Liver (tissue), 9 donors: Measurements from ENCODE around the gene SOX6. TPM values are rescaled to one million over a fixed set of nuclear protein-coding genes. Genes with fewer than 3 reads are reported as not detected.
"Not testable (repeated sequence)": the region's sequence is repeated elsewhere in the genome, so short reads cannot be mapped to it uniquely, and the experiment has no call there.

ENCODE experiments used
- DNase-seq: peaks from one replicate; pipeline ENCODE4 v3.0.0-alpha.2; 2017; ENCODE audit warnings: low spot score
- H3K27ac ChIP-seq, 2 donors: one replicate each; pipeline ENCODE4 v1.7.0; 2013; ENCODE audit warnings: inconsistent platforms in 2 of 2, low read length in 2 of 2, control low read depth in 1 of 2, low read depth in 1 of 2, mild to moderate bottlenecking in 1 of 2
- H3K27me3 ChIP-seq, 4 donors: one replicate each; pipeline versions ENCODE4 v1.6.1 to v1.7.0; 2013; ENCODE audit warnings: low read length in 3 of 4, inconsistent platforms in 1 of 4, mild to moderate bottlenecking in 1 of 4, moderate library complexity in 1 of 4; ENCODE audit not compliant: control insufficient read depth in 4 of 4, insufficient read depth in 4 of 4
- H3K36me3 ChIP-seq, 4 donors: one replicate each; pipeline versions ENCODE4 v1.6.1 to v1.7.0; 2013; ENCODE audit warnings: low read length in 3 of 4, mild to moderate bottlenecking in 3 of 4, low read depth in 1 of 4, moderate library complexity in 1 of 4; ENCODE audit not compliant: control insufficient read depth in 4 of 4, insufficient read depth in 3 of 4
- H3K4me1 ChIP-seq, 4 donors: one replicate each; pipeline versions ENCODE4 v1.6.1 to v1.7.0; 2013; ENCODE audit warnings: low read length in 3 of 4, mild to moderate bottlenecking in 3 of 4, moderate library complexity in 1 of 4; ENCODE audit not compliant: control insufficient read depth in 4 of 4, insufficient read depth in 4 of 4
- H3K4me3 ChIP-seq, 3 donors: one replicate each; pipeline versions ENCODE4 v1.6.1 to v1.7.0; 2013; ENCODE audit warnings: low read length in 3 of 3, control low read depth in 1 of 3, low read depth in 1 of 3, mild to moderate bottlenecking in 1 of 3
- H3K9ac ChIP-seq, 2 donors: one replicate each; pipeline ENCODE4 v1.7.0; 2013; ENCODE audit warnings: low read length in 2 of 2, mild to moderate bottlenecking in 2 of 2, moderate library complexity in 2 of 2, control low read depth in 1 of 2, low read depth in 1 of 2
- H3K9me3 ChIP-seq, 4 donors: one replicate each; pipeline versions ENCODE4 v1.6.1 to v1.7.0; 2013; ENCODE audit warnings: low read length in 3 of 4; ENCODE audit not compliant: control insufficient read depth in 4 of 4
- EGR1 ChIP-seq, 2 donors: IDR thresholded peaks; 2 replicates each; pipeline ENCODE4 v1.6.1; 2016 to 2018; ENCODE audit warnings: antibody characterized with exemption in 2 of 2, low read depth in 2 of 2
- FOXA1 ChIP-seq: IDR thresholded peaks from 2 replicates; pipeline ENCODE4 v1.6.1; 2016; ENCODE audit warnings: antibody characterized with exemption
- FOXA2 ChIP-seq: IDR thresholded peaks from 2 replicates; pipeline ENCODE4 v1.6.1; 2016; ENCODE audit warnings: antibody characterized with exemption
- GABPA ChIP-seq, 2 donors: IDR thresholded peaks in 1 of 2; conservative IDR thresholded peaks in 1 of 2; 2 replicates each; pipeline ENCODE4 v1.6.1; 2016; ENCODE audit warnings: antibody characterized with exemption in 2 of 2, mild to moderate bottlenecking in 1 of 2, moderate library complexity in 1 of 2
- HNF4A ChIP-seq, 2 donors: conservative IDR thresholded peaks; 2 replicates each; pipeline ENCODE4 v1.6.1; 2016; ENCODE audit warnings: antibody characterized with exemption in 2 of 2, mild to moderate bottlenecking in 2 of 2
- HNF4G ChIP-seq: IDR thresholded peaks from 2 replicates; pipeline ENCODE4 v1.6.1; 2016; ENCODE audit warnings: antibody characterized with exemption
- JUND ChIP-seq, 2 donors: IDR thresholded peaks; 2 replicates each; pipeline ENCODE4 v1.6.1; 2016; ENCODE audit warnings: antibody characterized with exemption in 2 of 2
- MAX ChIP-seq: IDR thresholded peaks from 2 replicates; pipeline ENCODE4 v1.6.1; 2016; ENCODE audit warnings: antibody characterized with exemption
- NR2F2 ChIP-seq: IDR thresholded peaks from 2 replicates; pipeline ENCODE4 v1.6.1; 2016; ENCODE audit warnings: antibody characterized with exemption
- RAD21 ChIP-seq, 2 donors: IDR thresholded peaks; 2 replicates each; pipeline ENCODE4 v1.6.1; 2016; ENCODE audit warnings: antibody characterized with exemption in 2 of 2, mild to moderate bottlenecking in 2 of 2
- REST ChIP-seq: IDR thresholded peaks from 2 replicates; pipeline ENCODE4 v1.6.1; 2016; ENCODE audit warnings: antibody characterized with exemption, mild to moderate bottlenecking
- RXRA ChIP-seq, 2 donors: IDR thresholded peaks; 2 replicates each; pipeline ENCODE4 v1.6.1; 2017 to 2018; ENCODE audit warnings: antibody characterized with exemption in 2 of 2, mild to moderate bottlenecking in 1 of 2
- SP1 ChIP-seq: IDR thresholded peaks from 2 replicates; pipeline ENCODE4 v1.6.1; 2018; ENCODE audit warnings: antibody characterized with exemption, mild to moderate bottlenecking
- TAF1 ChIP-seq: conservative IDR thresholded peaks from 2 replicates; pipeline ENCODE4 v1.6.1; 2016; ENCODE audit warnings: antibody characterized with exemption, mild to moderate bottlenecking
- YY1 ChIP-seq: IDR thresholded peaks from 2 replicates; pipeline ENCODE4 v1.6.1; 2016; ENCODE audit warnings: antibody characterized with exemption, mild to moderate bottlenecking
- ZBTB33 ChIP-seq: IDR thresholded peaks from 2 replicates; pipeline ENCODE4 v1.6.1; 2016; ENCODE audit warnings: antibody characterized with exemption
- WGBS: extraction: QIAGEN DNeasy Blood & Tissue Kit; methylation state at CpG from one replicate; pipeline ENCODE4 v1.1.7; 2013; 5-methylcytosine and 5-hydroxymethylcytosine counted together
- polyA plus RNA-seq, 2 donors: library from polyadenylated mRNA; stranded (reverse) in 1 of 2; unstranded in 1 of 2; fragments of 200-250 nt in 1 of 2; fragments of >200 nt in 1 of 2; fragmentation: Nextera tagmentation in 1 of 2; extraction: Ambion mirVana in 1 of 2; gene quantifications; one replicate each; pipeline versions ENCODE4 v1.2.1 to v1.2.3, GENCODE V29; 2013 to 2015
- total RNA-seq, 2 donors: library from RNA; depleted of rRNA; stranded (reverse); fragments of >200 nt; gene quantifications; one replicate each; pipeline ENCODE4 v1.2.3, GENCODE V29; 2014
- TF ChIP-seq, protein P1 (sequence below): IDR thresholded peaks from 2 replicates; pipeline ENCODE4 v1.6.1; 2016; ENCODE audit warnings: antibody characterized with exemption
- TF ChIP-seq, protein P2 (sequence below): fragments of 150-350 bp; IDR thresholded peaks from 2 replicates; pipeline ENCODE4 v1.5.1; 2017; ENCODE audit warnings: improper control_type of control experiment, low read depth, low read length; ENCODE audit not compliant: missing input control
- donor health status: healthy.
- donor health status: healthy.
- donor health status: healthy.
- donor health status: healthy.
- donor health status: healthy.

SOX6 gene
- total and polyA plus RNA-seq, 4 donors, result 2.4 to 111 (median 14.8) TPM

DNA sequence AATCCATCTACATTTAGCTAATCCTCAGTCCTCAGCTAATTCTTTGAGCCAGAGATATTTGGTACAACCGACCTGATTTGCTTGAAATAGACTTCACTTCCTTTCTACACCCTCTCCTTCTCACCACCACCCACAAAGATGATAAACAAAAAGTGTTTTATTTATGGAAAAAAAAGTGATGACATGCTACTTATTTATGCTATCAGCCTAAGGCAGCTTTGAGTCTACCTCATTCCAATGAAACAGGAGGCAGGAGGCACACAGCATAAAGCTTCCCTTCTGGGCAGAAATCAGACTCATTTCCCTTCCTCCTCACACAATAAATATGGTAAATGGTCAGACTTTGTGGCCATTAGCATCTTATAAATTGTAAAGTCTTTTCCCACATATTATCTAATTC lies 325.7 kb downstream of the SOX6 start:
- H3K4me3 ChIP-seq, result no peak overlapping the region
- H3K27ac ChIP-seq, result no peak overlapping the region
- TF ChIP-seq JUND (IDR thresholded peaks at IDR 0.05) (no peak), HNF4G (no peak), EGR1 (IDR thresholded peaks at IDR 0.05; ENCODE audit: low read depth in 2 of 2) (no peak), RXRA (IDR thresholded peaks at IDR 0.05) (no peak), ZBTB33 (no peak), FOXA2 (no peak)
- TF ChIP-seq, protein P1, sequence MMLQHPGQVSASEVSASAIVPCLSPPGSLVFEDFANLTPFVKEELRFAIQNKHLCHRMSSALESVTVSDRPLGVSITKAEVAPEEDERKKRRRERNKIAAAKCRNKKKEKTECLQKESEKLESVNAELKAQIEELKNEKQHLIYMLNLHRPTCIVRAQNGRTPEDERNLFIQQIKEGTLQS, result no peak
- DNase-seq, result no peak
- H3K9me3 ChIP-seq, result no peaks in the 10 kb centered on the region
- H3K4me1 ChIP-seq, result no peaks in the 10 kb centered on the region
- peaks cover 0 to 3% (median 0%) of the 10 kb centered on the region in 4 donors for H3K36me3 ChIP-seq
- 67% methylated on average over 1 of the region's 1 CpG for WGBS
- no peaks in the 10 kb centered on the region for H3K27me3 ChIP-seq
- H3K9ac ChIP-seq, result no peak overlapping the region

- H3K4me3 ChIP-seq, H3K9me3 ChIP-seq, H3K36me3 ChIP-seq, H3K27me3 ChIP-seq, H3K9ac ChIP-seq, H3K27ac ChIP-seq, DNase-seq, H3K4me1 ChIP-seq: not testable (repeated sequence)
- WGBS, result 90% methylated on average over 10 of the region's 10 CpGs
Observed at GRCh38 chr11:16029151-16029550, 327.2 kb downstream of the SOX6 start.

DNA sequence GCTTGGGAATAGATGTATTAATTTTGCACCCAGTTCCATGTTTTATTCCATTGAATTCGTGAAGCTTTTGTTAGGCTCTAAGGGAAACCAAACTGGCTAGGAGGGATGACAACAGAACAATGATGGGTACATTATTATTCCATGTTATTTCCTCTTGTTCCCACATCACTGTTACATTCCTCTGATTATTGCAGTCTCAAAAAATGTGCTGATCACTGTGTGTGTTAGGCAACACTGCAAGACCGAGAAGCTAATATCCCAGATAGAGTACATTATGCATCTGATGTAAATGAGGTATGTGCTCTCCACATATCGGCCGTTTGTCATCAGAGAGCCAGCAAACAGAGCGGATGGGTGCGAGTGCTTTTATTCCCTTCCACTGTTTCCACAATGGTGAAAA lies 327.9 kb downstream of the SOX6 start:
- Histone ChIP-seq H3K36me3 (peaks cover 0 to 3% (median 1%) of the 10 kb centered on the region in 4 donors), H3K4me3 (no peak overlapping the region)
- 91% methylated on average over 6 of the region's 6 CpGs for WGBS

More for the DNA sequence above, 327.9 kb downstream of the SOX6 start:
- H3K27me3 ChIP-seq, result no peaks in the 10 kb centered on the region
- TF ChIP-seq MAX, result no peak
- TF ChIP-seq FOXA1, result no peak
- no peak for TF ChIP-seq HNF4A (conservative IDR thresholded peaks at IDR 0.05)
- TF ChIP-seq GABPA (IDR thresholded peaks at IDR 0.05 in 1 of 2, conservative IDR thresholded peaks at IDR 0.05 in 1 of 2), result no peak
- TF ChIP-seq YY1, result no peak
- no peak for TF ChIP-seq JUND (IDR thresholded peaks at IDR 0.05)
- TF ChIP-seq HNF4G, result no peak
- no peak for TF ChIP-seq FOXA2
- TF ChIP-seq, protein P2, sequence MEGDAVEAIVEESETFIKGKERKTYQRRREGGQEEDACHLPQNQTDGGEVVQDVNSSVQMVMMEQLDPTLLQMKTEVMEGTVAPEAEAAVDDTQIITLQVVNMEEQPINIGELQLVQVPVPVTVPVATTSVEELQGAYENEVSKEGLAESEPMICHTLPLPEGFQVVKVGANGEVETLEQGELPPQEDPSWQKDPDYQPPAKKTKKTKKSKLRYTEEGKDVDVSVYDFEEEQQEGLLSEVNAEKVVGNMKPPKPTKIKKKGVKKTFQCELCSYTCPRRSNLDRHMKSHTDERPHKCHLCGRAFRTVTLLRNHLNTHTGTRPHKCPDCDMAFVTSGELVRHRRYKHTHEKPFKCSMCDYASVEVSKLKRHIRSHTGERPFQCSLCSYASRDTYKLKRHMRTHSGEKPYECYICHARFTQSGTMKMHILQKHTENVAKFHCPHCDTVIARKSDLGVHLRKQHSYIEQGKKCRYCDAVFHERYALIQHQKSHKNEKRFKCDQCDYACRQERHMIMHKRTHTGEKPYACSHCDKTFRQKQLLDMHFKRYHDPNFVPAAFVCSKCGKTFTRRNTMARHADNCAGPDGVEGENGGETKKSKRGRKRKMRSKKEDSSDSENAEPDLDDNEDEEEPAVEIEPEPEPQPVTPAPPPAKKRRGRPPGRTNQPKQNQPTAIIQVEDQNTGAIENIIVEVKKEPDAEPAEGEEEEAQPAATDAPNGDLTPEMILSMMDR, result no peak
- no peak for TF ChIP-seq RXRA (IDR thresholded peaks at IDR 0.05)
- TF ChIP-seq REST, result no peak
- TF ChIP-seq EGR1 (IDR thresholded peaks at IDR 0.05; ENCODE audit: low read depth in 2 of 2), result no peak
- no peak for TF ChIP-seq SP1
- TF ChIP-seq NR2F2, result no peak
- no peak for TF ChIP-seq TAF1
- TF ChIP-seq ZBTB33, result no peak
- TF ChIP-seq RAD21 (IDR thresholded peaks at IDR 0.05), result no peak
- TF ChIP-seq, protein P1, result no peak
- H3K9me3 ChIP-seq, result no peaks in the 10 kb centered on the region
- H3K27ac ChIP-seq, result no peak overlapping the region
- no peaks in the 10 kb centered on the region for H3K4me1 ChIP-seq
- no peak overlapping the region for H3K9ac ChIP-seq
- no peak for DNase-seq
